Measurements from ENCODE around the gene TBC1D3I. TPM values are rescaled to one million over a fixed set of nuclear protein-coding genes. Genes with fewer than 3 reads are reported as not detected.
"Not testable (repeated sequence)": the region's sequence is repeated elsewhere in the genome, so short reads cannot be mapped to it uniquely, and the experiment has no call there.

TBC1D3I gene
- total RNA-seq, 3 donors from 2014 or later, result 0.64 TPM; not detected in 2

DNA sequence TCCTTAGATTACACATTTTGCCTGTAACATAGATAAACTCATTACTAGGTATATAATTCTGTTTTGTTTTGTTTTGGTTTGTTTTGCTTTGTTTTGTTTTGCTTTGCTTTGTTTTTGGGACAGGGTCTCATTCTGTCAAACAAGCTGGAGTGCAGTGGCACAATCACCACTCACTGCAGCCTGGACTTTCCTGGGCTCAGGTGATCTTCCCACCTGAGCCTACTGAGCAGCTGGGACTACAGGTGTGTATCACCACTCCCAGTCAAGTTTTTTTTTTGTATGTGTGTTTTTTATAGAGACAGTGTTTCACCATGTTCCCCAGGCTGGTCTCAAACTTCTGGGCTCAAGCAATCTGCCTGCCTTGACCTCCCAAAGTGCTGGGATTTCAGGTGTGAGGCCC is 54.8 kb downstream of the TBC1D3I start:
- no peak overlapping the region for H3K4me3 ChIP-seq
- TF ChIP-seq POLR2A (IDR thresholded peaks at IDR 0.05) (no peak), CTCF (IDR thresholded peaks at IDR 0.05) (no peak), POLR2AphosphoS5 (IDR thresholded peaks at IDR 0.05) (no peak)

GRCh38 chr17:36207383-36207782 is 57.0 kb downstream of the TBC1D3I start:
- H3K36me3 ChIP-seq; DNase-seq (ENCODE audit: low spot score in 2 of 2); H3K9me3 ChIP-seq; H3K4me3 ChIP-seq; intact Hi-C loops (cut with DNase I; ENCODE audit: low total_unique reads); H3K27ac ChIP-seq; H3K4me1 ChIP-seq; H3K27me3 ChIP-seq: not testable (repeated sequence)

More for the DNA sequence above, 54.8 kb downstream of the TBC1D3I start:
- intact Hi-C loops (cut with DNase I; ENCODE audit: low total_unique reads), result no loop called here
- Histone ChIP-seq H3K9me3 (no peaks in the 10 kb centered on the region), H3K36me3 (no peaks in the 10 kb centered on the region), H3K4me1 (no peaks in the 10 kb centered on the region), H3K27ac (no peak overlapping the region), H3K27me3 (peaks cover 0 to 6% of the 10 kb centered on the region in 2 donors)
- DNase-seq (ENCODE audit: low spot score in 2 of 2), result no peak

DNA sequence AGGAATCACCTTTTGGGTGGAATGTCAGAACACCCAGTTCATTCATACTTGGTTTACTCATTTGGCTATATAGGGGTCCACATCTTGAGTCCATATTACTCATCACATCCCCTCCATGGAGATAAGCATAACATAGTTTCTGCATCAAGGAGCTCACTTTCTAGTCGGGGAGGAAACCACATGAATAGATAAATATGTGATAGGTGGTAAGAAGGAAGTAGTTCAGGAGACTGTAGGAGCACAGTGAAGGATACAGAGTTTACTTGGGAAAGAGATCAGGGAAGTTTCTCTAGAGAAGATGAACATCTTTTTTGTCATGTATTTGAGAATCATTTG is 57.9 kb downstream of the TBC1D3I start:
- intact Hi-C loops (cut with DNase I; ENCODE audit: low total_unique reads); H3K27ac ChIP-seq; H3K27me3 ChIP-seq: not testable (repeated sequence)

GRCh38 chr17:36205637-36206485 is 58.5 kb downstream of the TBC1D3I start:
- intact Hi-C loops (cut with DNase I; ENCODE audit: low total_unique reads), result no loop called here
- Histone ChIP-seq H3K4me1 (no peaks in the 10 kb centered on the region), H3K27ac (no peak overlapping the region), H3K36me3 (no peaks in the 10 kb centered on the region), H3K4me3 (no peak overlapping the region), H3K27me3 (peaks cover 0 to 6% of the 10 kb centered on the region in 2 donors), H3K9me3 (no peaks in the 10 kb centered on the region)
- no peak for DNase-seq (ENCODE audit: low spot score in 2 of 2)
- no peak for TF ChIP-seq POLR2A (IDR thresholded peaks at IDR 0.05)
- TF ChIP-seq CTCF (IDR thresholded peaks at IDR 0.05), result no peak
- TF ChIP-seq POLR2AphosphoS5 (IDR thresholded peaks at IDR 0.05), result no peak

More for the DNA sequence above, 57.9 kb downstream of the TBC1D3I start:
- not testable (repeated sequence) for H3K36me3 ChIP-seq; H3K4me1 ChIP-seq; H3K4me3 ChIP-seq; DNase-seq (ENCODE audit: low spot score in 2 of 2); H3K9me3 ChIP-seq

DNA sequence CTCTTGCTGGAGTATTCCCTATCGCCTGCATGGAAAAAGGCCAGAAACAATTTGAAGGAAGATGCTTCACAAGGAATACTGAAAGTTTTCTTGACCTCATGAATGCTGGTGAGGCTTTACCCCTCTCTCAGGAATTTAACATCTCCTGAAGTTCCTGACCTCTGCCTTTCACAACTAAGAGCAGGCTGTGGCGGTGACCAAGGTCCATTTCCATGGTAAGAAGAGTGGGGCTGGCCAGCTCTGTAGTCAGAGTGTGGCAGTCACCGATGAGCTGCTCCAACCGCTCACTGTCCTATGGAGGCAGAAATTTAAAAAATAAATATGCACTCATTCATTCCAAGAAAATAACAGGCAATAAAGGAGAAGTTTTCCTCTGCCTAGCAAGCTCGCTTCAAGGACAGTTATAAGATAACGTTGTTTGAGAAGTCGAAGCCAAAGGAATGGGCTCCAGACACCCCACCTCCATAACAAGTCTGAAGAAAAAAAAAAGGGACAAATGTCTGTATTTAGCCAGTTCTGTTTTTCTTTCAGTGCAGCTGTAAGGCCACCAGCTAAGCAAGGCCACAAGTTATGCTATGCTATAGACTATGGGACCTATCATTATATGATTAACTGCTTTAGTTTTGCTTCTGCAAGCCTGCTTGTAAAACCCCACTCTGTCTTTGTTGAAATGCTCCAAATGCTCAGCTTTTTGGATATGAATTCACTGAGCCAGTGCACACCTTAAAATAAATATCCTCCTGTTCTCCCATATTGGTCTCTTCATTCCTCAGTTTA is 59.5 kb downstream of the TBC1D3I start:
- no peak for DNase-seq (ENCODE audit: low spot score in 2 of 2)
- intact Hi-C loops (cut with DNase I; ENCODE audit: low total_unique reads), result no loop called here
- Histone ChIP-seq H3K4me3 (no peak overlapping the region), H3K9me3 (no peaks in the 10 kb centered on the region), H3K27ac (no peak overlapping the region), H3K4me1 (no peaks in the 10 kb centered on the region), H3K36me3 (no peaks in the 10 kb centered on the region), H3K27me3 (peaks cover 0 to 6% of the 10 kb centered on the region in 2 donors)
- no peak for TF ChIP-seq POLR2AphosphoS5 (IDR thresholded peaks at IDR 0.05)
- TF ChIP-seq POLR2A (IDR thresholded peaks at IDR 0.05), result no peak
- TF ChIP-seq CTCF (IDR thresholded peaks at IDR 0.05), result no peak

Other genes starting within 250 kb of the TBC1D3I start
- gene CCL23, start 246.6 kb downstream of the TBC1D3I start, total RNA-seq, result 1 to 10 TPM; 1.3 to 2.7 (median 1.9) TPM
- 100 to 1,000 TPM in 1 of 3 donors, 1 to 10 TPM in 1, not detected in 1; 1.3 to 116 TPM for gene CCL18, start 200.3 kb downstream of the TBC1D3I start, total RNA-seq
- 10 to 100 TPM in 1 of 3 donors, under 1 TPM in 1, not detected in 1; 0.96 to 10.8 TPM for gene CCL3, start 174.4 kb downstream of the TBC1D3I start, total RNA-seq
- gene CCL4, start 160.7 kb downstream of the TBC1D3I start, total RNA-seq, result 10 to 100 TPM in 1 of 3 donors, 1 to 10 TPM in 2; 2.6 to 12.0 (median 5.2) TPM
- 1 to 10 TPM; 1.9 to 7.6 (median 5.2) TPM for gene TBC1D3B, start 87.9 kb downstream of the TBC1D3I start, total RNA-seq
- gene CCL3L1, start 67.8 kb downstream of the TBC1D3I start, total RNA-seq, result 1 to 10 TPM in 1 of 3 donors, not detected in 2; 5.0 TPM
- 1 to 10 TPM in 1 of 3 donors, under 1 TPM in 1, not detected in 1; 0.33 to 6.1 TPM for gene CCL4L2, start 53.5 kb downstream of the TBC1D3I start, total RNA-seq
- gene TBC1D3G, start 59.3 kb upstream of the TBC1D3I start, total RNA-seq, result 1 to 10 TPM in 1 of 3 donors, not detected in 2; 2.1 TPM
- gene TBC1D3H, start 123.9 kb upstream of the TBC1D3I start, total RNA-seq, result not detected
- 10 to 100 TPM; 19.0 to 33.7 (median 29.3) TPM for gene ZNHIT3, start 222.1 kb upstream of the TBC1D3I start, total RNA-seq